Lung (tissue), 12 donors: ENCODE measurements around the gene IQCM. TPM values are rescaled to one million over a fixed set of nuclear protein-coding genes. Genes with fewer than 3 reads are reported as not detected.

ENCODE experiments used
- ATAC-seq: fragments of 200-7000 bp; cut with Tn5 transposase; one replicate; pipeline ENCODE4 v1.9.1; 2020; ENCODE audit warnings: moderate number of reproducible peaks; ENCODE audit not compliant: insufficient read depth, low FRiP score
- DNase-seq, 3 donors: peaks; one replicate each; pipeline ENCODE4 v3.0.0-alpha.2; 2013 to 2017
- H3K27ac ChIP-seq, 2 donors: one replicate each; pipeline ENCODE4 v1.5.1; 2013; ENCODE audit warnings: mild to moderate bottlenecking in 2 of 2, moderate library complexity in 2 of 2, control low read depth in 1 of 2, inconsistent platforms in 1 of 2, low read depth in 1 of 2, low read length in 1 of 2
- H3K27me3 ChIP-seq, 3 donors: one replicate each; pipeline ENCODE4 v1.5.1; 2013; ENCODE audit warnings: low read length in 2 of 3; ENCODE audit not compliant: control insufficient read depth in 3 of 3, insufficient read depth in 3 of 3
- H3K36me3 ChIP-seq, 4 donors: one replicate each; pipeline ENCODE4 v1.5.1; 2013; ENCODE audit warnings: low read length in 4 of 4, mild to moderate bottlenecking in 1 of 4, moderate library complexity in 1 of 4; ENCODE audit not compliant: control insufficient read depth in 4 of 4, insufficient read depth in 4 of 4
- H3K4me1 ChIP-seq, 5 donors: one replicate each; pipeline ENCODE4 v1.5.1; 2013; ENCODE audit warnings: low read length in 5 of 5, mild to moderate bottlenecking in 2 of 5, moderate library complexity in 1 of 5; ENCODE audit not compliant: control insufficient read depth in 5 of 5, insufficient read depth in 5 of 5
- H3K4me3 ChIP-seq: one replicate; pipeline ENCODE4 v1.5.1; 2013; ENCODE audit warnings: mild to moderate bottlenecking, control low read depth, moderate library complexity
- H3K9ac ChIP-seq, 2 donors: one replicate each; pipeline ENCODE4 v1.5.1; 2013; ENCODE audit warnings: low read length in 2 of 2, control low read depth in 1 of 2; ENCODE audit not compliant: insufficient read depth in 1 of 2
- H3K9me3 ChIP-seq, 4 donors: one replicate each; pipeline ENCODE4 v1.5.1; 2013; ENCODE audit warnings: low read length in 3 of 4, mild to moderate bottlenecking in 1 of 4, moderate library complexity in 1 of 4; ENCODE audit not compliant: control insufficient read depth in 4 of 4, insufficient read depth in 3 of 4
- CTCF ChIP-seq: IDR thresholded peaks from 2 replicates; pipeline ENCODE4 v1.5.1; 2012; ENCODE audit warnings: mild to moderate bottlenecking; ENCODE audit errors: control extremely low read depth, extremely low read depth
- WGBS, 2 donors: extraction: QIAGEN DNeasy Blood & Tissue Kit; methylation state at CpG; one replicate each; pipeline ENCODE4 v1.1.7; 2013; 5-methylcytosine and 5-hydroxymethylcytosine counted together
- polyA plus RNA-seq, 2 donors: library from polyadenylated mRNA; stranded (reverse); fragments of 200-250 nt; gene quantifications; one replicate each; pipeline ENCODE4 v1.2.1, GENCODE V29; 2013
- total RNA-seq, 2 donors: library from RNA; depleted of rRNA in 1 of 2; stranded (reverse); fragments of >200 nt in 1 of 2; gene quantifications; one replicate each; pipeline ENCODE4 v1.2.1, GENCODE V29; 2014 to 2021
- donor health status: control.
- donor health status: control.
- donor health status: Bipolar disorder and iron deficiency.
- donor health status: healthy.
- donor health status: DM: yes; HTN: yes; CAD: no.

The IQCM gene
- total and polyA plus RNA-seq, 4 donors, result not detected

- H3K4me1 ChIP-seq, result no peaks in the 10 kb centered on the region
- TF ChIP-seq CTCF, result no peak
- no peaks in the 10 kb centered on the region for H3K36me3 ChIP-seq
- WGBS, 2 donors, result 91 to 94% methylated on average over 1 of the region's 1 CpG
- H3K27me3 ChIP-seq, result no peaks in the 10 kb centered on the region
- DNase-seq (no peak), ATAC-seq (no peak)
- H3K4me3 ChIP-seq, result no peak overlapping the region
- no peaks in the 10 kb centered on the region for H3K9me3 ChIP-seq
- H3K9ac ChIP-seq, result no peak overlapping the region
- H3K27ac ChIP-seq, result no peak overlapping the region
These were observed 22.4 kb upstream of the IQCM start for GRCh38 chr4:149838036-149838435.

GRCh38 chr4:149836546-149836945 lies 20.9 kb upstream of the IQCM start:
- no peak overlapping the region for H3K9ac ChIP-seq
- H3K27ac ChIP-seq, result no peak overlapping the region
- no peak for TF ChIP-seq CTCF
- no peaks in the 10 kb centered on the region for H3K4me1 ChIP-seq
- ATAC-seq, result no peak
- no peaks in the 10 kb centered on the region for H3K9me3 ChIP-seq
- no peak for DNase-seq
- H3K27me3 ChIP-seq, result no peaks in the 10 kb centered on the region
- H3K36me3 ChIP-seq, result no peaks in the 10 kb centered on the region
- H3K4me3 ChIP-seq, result no peak overlapping the region
- 85 to 88% methylated on average over 3 of the region's 3 CpGs for WGBS, 2 donors

- no peak overlapping the region for H3K4me3 ChIP-seq
- no peaks in the 10 kb centered on the region for H3K9me3 ChIP-seq
- H3K36me3 ChIP-seq, result no peaks in the 10 kb centered on the region
- no peaks in the 10 kb centered on the region for H3K27me3 ChIP-seq
- no peak overlapping the region for H3K27ac ChIP-seq
- no peak for TF ChIP-seq CTCF
- ATAC-seq, result no peak
- WGBS, 2 donors, result 88 to 91% methylated on average over 15 of the region's 15 CpGs
- no peak for DNase-seq
- H3K4me1 ChIP-seq, result no peaks in the 10 kb centered on the region
- H3K9ac ChIP-seq, result no peak overlapping the region
These were observed 19.6 kb upstream of the IQCM start for GRCh38 chr4:149835280-149835679.

DNA sequence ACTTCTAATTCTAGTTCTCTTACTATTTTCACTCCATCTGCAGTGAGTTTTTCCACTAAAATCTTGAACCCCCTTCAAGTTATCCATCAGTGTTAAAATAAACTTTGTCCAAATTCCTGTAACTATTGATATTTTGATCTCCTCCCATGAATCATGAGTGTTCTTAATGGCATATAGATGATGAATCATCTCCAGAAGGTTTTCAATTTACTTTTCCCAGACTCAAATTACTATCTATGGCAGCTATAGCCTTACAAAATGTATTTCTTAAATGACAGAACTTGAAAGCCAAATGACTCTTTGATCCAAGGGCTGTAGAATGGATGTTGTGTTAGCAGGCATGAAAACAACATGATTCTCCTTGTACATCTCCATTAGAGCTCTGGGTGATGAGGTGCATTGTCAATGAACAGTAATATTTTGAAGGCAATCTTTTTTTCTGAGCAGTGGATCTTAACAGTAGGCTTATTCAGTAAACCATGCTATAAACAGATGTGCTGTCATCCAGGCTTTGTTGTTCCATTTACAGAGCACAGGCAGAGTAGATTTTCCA lies 16.1 kb upstream of the IQCM start:
- no peak for TF ChIP-seq CTCF
- H3K36me3 ChIP-seq, result no peaks in the 10 kb centered on the region
- DNase-seq (no peak), ATAC-seq (no peak)
- no peak overlapping the region for H3K9ac ChIP-seq
- no peak overlapping the region for H3K4me3 ChIP-seq
- H3K4me1 ChIP-seq, result no peaks in the 10 kb centered on the region
- no peaks in the 10 kb centered on the region for H3K27me3 ChIP-seq
- no peaks in the 10 kb centered on the region for H3K9me3 ChIP-seq
- H3K27ac ChIP-seq, result no peak overlapping the region
